Heart right ventricle (tissue), 16 donors: ENCODE measurements around the gene COL6A3. TPM values are rescaled to one million over a fixed set of nuclear protein-coding genes. Genes with fewer than 3 reads are reported as not detected.
"Not testable (repeated sequence)": the region's sequence is repeated elsewhere in the genome, so short reads cannot be mapped to it uniquely, and the experiment has no call there.

Source experiments
- ATAC-seq, 8 donors: fragments of 200-7000 bp; cut with Tn5 transposase; one replicate each; pipeline ENCODE4 v1.9.1; 2020; ENCODE audit warnings: mild to moderate bottlenecking in 8 of 8, moderate library complexity in 8 of 8, moderate number of reproducible peaks in 1 of 8
- DNase-seq, 2 donors: peaks; one replicate each; pipeline ENCODE4 v3.0.0-alpha.2; 2020
- H3K27ac ChIP-seq, 10 donors: fragments of 200-600 bp; sonication (generic) in 2 of 10; one replicate each; pipeline versions ENCODE4 v1.5.0 to v1.8.0; 2020 to 2022; ENCODE audit warnings: mild to moderate bottlenecking in 3 of 10
- H3K27me3 ChIP-seq, 7 donors: fragments of 200-600 bp; one replicate each; pipeline ENCODE4 v1.8.0; 2021 to 2022; ENCODE audit warnings: mild to moderate bottlenecking in 2 of 7
- H3K36me3 ChIP-seq, 9 donors: fragments of 200-600 bp; sonication (generic) in 1 of 9; one replicate each; pipeline versions ENCODE4 v1.5.0 to v1.8.0; 2020 to 2022; ENCODE audit warnings: mild to moderate bottlenecking in 2 of 9
- H3K4me1 ChIP-seq, 9 donors: fragments of 200-600 bp; sonication (generic) in 1 of 9; one replicate each; pipeline versions ENCODE4 v1.5.0 to v1.8.0; 2020 to 2022; ENCODE audit warnings: mild to moderate bottlenecking in 4 of 9
- H3K4me3 ChIP-seq, 10 donors: fragments of 200-600 bp; sonication (generic) in 2 of 10; one replicate each; pipeline versions ENCODE4 v1.5.0 to v1.8.0; 2020 to 2022; ENCODE audit warnings: mild to moderate bottlenecking in 7 of 10, moderate library complexity in 2 of 10
- H3K9me3 ChIP-seq, 11 donors: fragments of 200-600 bp in 10 of 11; sonication (generic) in 2 of 11; one replicate each; pipeline versions ENCODE4 v1.5.0 to v1.8.0; 2013 to 2022; ENCODE audit warnings: mild to moderate bottlenecking in 2 of 11, control low read depth in 1 of 11, moderate library complexity in 1 of 11
- WGBS, 2 donors: extraction: QIAGEN DNeasy Blood & Tissue Kit; methylation state at CpG; one replicate each; pipeline ENCODE4 v1.1.7; 2013; ENCODE audit warnings: inconsistent platforms in 1 of 2; 5-methylcytosine and 5-hydroxymethylcytosine counted together
- intact Hi-C, 10 donors: fragments of 100-400 bp; cut with DNase I; formaldehyde crosslinking; loops; one replicate each; pipeline versions ENCODE4 v1.11.1 to v1.14.2; 2022
- polyA plus RNA-seq, 2 donors: library from polyadenylated mRNA; stranded (reverse); fragments of 200-250 nt; gene quantifications; one replicate each; pipeline ENCODE4 v1.2.3, GENCODE V29; 2013
- total RNA-seq, 10 donors: library from RNA; stranded (reverse); fragmentation: NEBNext Ultra II Directional in 3 of 10; extraction: Animal tissue kit (Norgen Biotek cat#: 25700) in 3 of 10; gene quantifications; one replicate each; pipeline versions ENCODE4 v1.2.1 to v1.2.4, GENCODE V29; 2021 to 2023
- TF ChIP-seq, protein P1 (sequence below), 9 donors: fragments of 200-600 bp; sonication (generic) in 2 of 9; IDR thresholded peaks; one replicate each; pipeline versions ENCODE4 v1.5.0 to v1.8.0; 2021 to 2022; ENCODE audit warnings: antibody characterized with exemption in 9 of 9, mild to moderate bottlenecking in 5 of 9, moderate library complexity in 1 of 9
- donor health status: Arrhythmogenic right ventricular cardiomyopathy.
- donor health status: ischemic (EF 13 %, LVEDD 7.1; RV severe dilation, severe dysfunction).
- donor health status: healthy with polysubstance abuse.
- donor health status: DM: no; HTN: yes; CAD: no.
- donor health status: DM: no; HTN: no; CAD: no.
- donor health status: ischemic (EF 25% LVEDD 6.9; RV normal size, moderate dysfunction).
- donor health status: ischemic (EF 25% LVEDD 5.7; RV mildly dilated, moderate dysfunction).
- donor health status: healthy.
- donor health status: DM: yes; HTN: yes; CAD: no.
- donor health status: Ischemic cardiomyopathy.
- donor health status: ischemic (EF 35%, LVEDD 5.7; RV mildly dilated, moderate dysfunction).
- donor health status: nonischemic (EF 11% LVEDD 7.7; RV severe dilation, severe dysfunction).
- donor health status: DM: yes; HTN: yes; CAD: no.
- donor health status: PGD.
- donor health status: ischemic (EF 29% LVEDD 5.4; RV normal size, mild dysfunction).
- donor health status: nonischemic (EF 23%, LVEDD 6.1; RV moderate dilation, normal function).

The COL6A3 gene
- total and polyA plus RNA-seq, 12 donors, result 27.7 to 222 (median 47.5) TPM

DNA sequence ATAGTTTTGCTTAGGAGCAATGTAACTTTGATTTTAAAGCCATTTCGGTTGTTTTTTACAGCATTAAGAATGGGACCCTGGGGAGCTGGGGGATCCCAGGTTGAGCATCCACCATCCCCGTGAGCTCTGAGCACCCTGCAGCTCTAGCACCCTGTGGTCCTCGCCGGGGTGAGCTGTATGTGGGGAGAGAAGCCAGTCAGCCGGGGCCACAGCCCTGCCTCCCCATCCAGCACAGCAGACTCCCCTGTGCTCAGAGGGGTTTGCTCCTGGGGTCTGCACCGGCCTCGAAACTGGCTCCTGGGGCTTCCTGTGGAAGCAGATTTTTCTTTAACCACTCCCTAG lies 1.3 kb downstream of the COL6A3 start:
- intact Hi-C loops, result loop anchor here in 6 of 10 donors (5.0 to 10.0 kb wide), 8 partner anchors 90 to 318 kb away; no protein-coding TSS in a partner anchor
- WGBS, 2 donors, result 58 to 76% methylated on average over 7 of the region's 7 CpGs
- peak in 4 of 8 donors; percentile 0 to 38 (median 3) for ATAC-seq
- Histone ChIP-seq H3K27ac (peak overlapping the region; percentile 66 to 87 (median 81)), H3K4me1 (peaks cover 0 to 33% (median 16%) of the 10 kb centered on the region in 9 donors), H3K36me3 (peaks cover 0 to 7% (median 0%) of the 10 kb centered on the region in 9 donors), H3K27me3 (peaks cover 0 to 26% (median 3%) of the 10 kb centered on the region in 7 donors), H3K9me3 (no peaks in the 10 kb centered on the region), H3K4me3 (peak overlapping the region; percentile 32 to 63 (median 57))
- DNase-seq, result no peak
- TF ChIP-seq, protein P1, sequence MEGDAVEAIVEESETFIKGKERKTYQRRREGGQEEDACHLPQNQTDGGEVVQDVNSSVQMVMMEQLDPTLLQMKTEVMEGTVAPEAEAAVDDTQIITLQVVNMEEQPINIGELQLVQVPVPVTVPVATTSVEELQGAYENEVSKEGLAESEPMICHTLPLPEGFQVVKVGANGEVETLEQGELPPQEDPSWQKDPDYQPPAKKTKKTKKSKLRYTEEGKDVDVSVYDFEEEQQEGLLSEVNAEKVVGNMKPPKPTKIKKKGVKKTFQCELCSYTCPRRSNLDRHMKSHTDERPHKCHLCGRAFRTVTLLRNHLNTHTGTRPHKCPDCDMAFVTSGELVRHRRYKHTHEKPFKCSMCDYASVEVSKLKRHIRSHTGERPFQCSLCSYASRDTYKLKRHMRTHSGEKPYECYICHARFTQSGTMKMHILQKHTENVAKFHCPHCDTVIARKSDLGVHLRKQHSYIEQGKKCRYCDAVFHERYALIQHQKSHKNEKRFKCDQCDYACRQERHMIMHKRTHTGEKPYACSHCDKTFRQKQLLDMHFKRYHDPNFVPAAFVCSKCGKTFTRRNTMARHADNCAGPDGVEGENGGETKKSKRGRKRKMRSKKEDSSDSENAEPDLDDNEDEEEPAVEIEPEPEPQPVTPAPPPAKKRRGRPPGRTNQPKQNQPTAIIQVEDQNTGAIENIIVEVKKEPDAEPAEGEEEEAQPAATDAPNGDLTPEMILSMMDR (IDR thresholded peaks at IDR 0.05), result no peak

- Histone ChIP-seq H3K4me1 (peaks cover 3 to 41% (median 24%) of the 10 kb centered on the region in 9 donors), H3K27me3 (peaks cover 0 to 26% (median 3%) of the 10 kb centered on the region in 7 donors), H3K4me3 (peak overlapping the region in 9 of 10 donors; percentile 45 to 63 (median 58)), H3K9me3 (no peaks in the 10 kb centered on the region), H3K27ac (peak overlapping the region; percentile 66 to 87 (median 81)), H3K36me3 (peaks cover 0 to 7% (median 0%) of the 10 kb centered on the region in 9 donors)
- intact Hi-C loops, result loop anchor here in 7 of 10 donors (2.0 to 10.0 kb wide), 10 partner anchors 90 to 317 kb away; no protein-coding TSS in a partner anchor
- 62 to 75% methylated on average over 16 of the region's 16 CpGs for WGBS, 2 donors
- ATAC-seq (peak in 3 of 8 donors; percentile 3 to 22 (median 15)), DNase-seq (no peak)
- TF ChIP-seq, protein P1 (IDR thresholded peaks at IDR 0.05), result no peak
These were observed 2.1 kb downstream of the COL6A3 start for GRCh38 chr2:237411683-237412423.

DNA sequence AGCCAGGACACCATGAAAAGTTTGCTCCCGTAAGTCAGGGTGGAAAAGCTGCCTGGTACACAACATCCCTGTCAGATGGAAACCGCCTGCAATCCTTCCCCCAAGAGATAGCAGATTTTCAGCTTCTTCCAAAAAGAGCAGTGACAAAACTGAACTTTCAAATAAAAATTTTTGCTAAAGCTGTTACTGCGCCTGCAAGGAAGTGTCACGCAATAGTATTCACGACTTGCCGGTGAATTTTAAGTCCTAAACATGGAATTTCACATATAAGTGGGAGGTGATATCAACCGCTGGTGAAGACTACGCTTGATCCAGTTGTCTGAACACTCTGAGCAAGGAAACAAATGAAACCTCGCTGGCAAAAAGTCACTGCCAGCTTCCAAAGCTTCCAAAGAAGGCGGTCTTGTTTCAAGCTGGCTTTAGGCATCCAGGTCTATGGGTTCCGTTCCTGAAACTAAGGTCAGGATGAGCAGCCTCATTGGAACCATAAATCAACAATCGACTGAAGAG lies 2.8 kb downstream of the COL6A3 start:
- no peak for DNase-seq
- Histone ChIP-seq H3K27ac (peak overlapping the region; percentile 25 to 87 (median 81)), H3K4me1 (peaks cover 5 to 48% (median 24%) of the 10 kb centered on the region in 9 donors), H3K36me3 (peaks cover 0 to 7% (median 0%) of the 10 kb centered on the region in 9 donors), H3K27me3 (peaks cover 0 to 27% (median 3%) of the 10 kb centered on the region in 7 donors), H3K9me3 (no peaks in the 10 kb centered on the region), H3K4me3 (peak overlapping the region in 9 of 10 donors; percentile 45 to 63 (median 58))
- intact Hi-C loops, result loop anchor here in 7 of 10 donors (2.0 to 10.0 kb wide), 10 partner anchors 89 to 316 kb away; no protein-coding TSS in a partner anchor
- 67 to 69% methylated on average over 12 of the region's 12 CpGs for WGBS, 2 donors
- no peak for ATAC-seq
- TF ChIP-seq, protein P1 (IDR thresholded peaks at IDR 0.05), result no peak

GRCh38 chr2:237409263-237409662 lies 4.7 kb downstream of the COL6A3 start:
- peak overlapping the region in 8 of 10 donors; percentile 12 to 63 (median 57) for H3K4me3 ChIP-seq
- peak overlapping the region in 8 of 10 donors; percentile 70 to 87 (median 82) for H3K27ac ChIP-seq
- intact Hi-C loops, result loop anchor here in 7 of 10 donors (2.0 to 10.0 kb wide), 6 partner anchors 84 to 284 kb away; no protein-coding TSS in a partner anchor
- peaks cover 5 to 59% (median 37%) of the 10 kb centered on the region in 9 donors for H3K4me1 ChIP-seq
- 88 to 89% methylated on average over 2 of the region's 2 CpGs for WGBS, 2 donors
- not testable (repeated sequence) for DNase-seq, H3K36me3 ChIP-seq, ATAC-seq, H3K9me3 ChIP-seq
- peaks cover 0 to 27% (median 3%) of the 10 kb centered on the region in 7 donors for H3K27me3 ChIP-seq
